SK-N-MC (cell line): ENCODE results near the gene DGCR2.

Experiments
- EZH2 ChIP-seq: fragments of 200-600 bp; sonication (generic); IDR thresholded peaks from one replicate; pipeline ENCODE4 v1.6.1; 2017; ENCODE audit warnings: antibody characterized with exemption
- FOXP2 ChIP-seq: optimal IDR thresholded peaks from 2 replicates; pipeline ENCODE3; 2011; ENCODE audit warnings: mild to moderate bottlenecking, moderate library complexity; ENCODE audit not compliant: insufficient read depth; ENCODE audit errors: extremely low read length, control extremely low read depth
- POLR2AphosphoS5 ChIP-seq: IDR thresholded peaks from 2 replicates; pipeline ENCODE4 v1.6.1; 2012; ENCODE audit warnings: mild to moderate bottlenecking, low read depth, low read length, borderline replicate concordance

DNA sequence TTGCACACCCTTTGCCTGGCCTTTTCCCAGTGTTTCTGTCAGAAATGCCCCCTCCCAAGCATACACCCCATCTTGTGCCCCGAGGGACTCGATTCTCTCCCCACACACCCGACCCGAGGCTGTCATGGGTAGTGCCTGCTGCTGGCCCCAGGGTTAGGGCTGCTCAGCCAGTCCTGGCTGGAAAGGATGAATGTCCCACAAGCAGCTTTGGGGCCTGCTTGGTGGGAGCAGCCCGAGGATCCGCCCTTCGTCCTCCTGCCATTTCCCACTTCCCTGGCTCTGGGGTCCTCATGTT is 131.1 kb downstream of the DGCR2 start:
- no peak for TF ChIP-seq EZH2
- TF ChIP-seq POLR2AphosphoS5 = no peak
- no peak for TF ChIP-seq FOXP2
